PC-3 (cell line): ENCODE measurements around the gene MCAT. TPM values are rescaled to one million over a fixed set of nuclear protein-coding genes. Genes with fewer than 3 reads are reported as not detected.

Experiments
- ATAC-seq: fragments of 200-7000 bp; cut with Tn5 transposase; 2 replicates; pipeline ENCODE4 v1.9.1; 2020; ENCODE audit warnings: mild to moderate bottlenecking, moderate library complexity
- BruUV-seq: library from RNA; stranded (reverse); fragments of 400-500 nt; replicated peaks from 2 replicates; lab custom pipeline; 2021; lab: Mats Ljungman, UMichigan
- CTCF ChIA-PET: fragments of 300-600 bp; sonication (Branson Sonifier 250); formaldehyde crosslinking; loops from one replicate; lab custom pipeline; 2022; ENCODE audit warnings: antibody characterized with exemption; lab: Charles Lee
- POLR2A ChIA-PET: fragments of 300-600 bp; sonication (Branson Sonifier 250); formaldehyde crosslinking; loops from one replicate; lab custom pipeline; 2022; ENCODE audit warnings: antibody characterized with exemption; ENCODE audit not compliant: unreplicated experiment; lab: Charles Lee
- DNase-seq: peaks from one replicate; pipeline ENCODE4 v3.0.0-alpha.2; 2015
- H2AFZ ChIP-seq: fragments of 300-600 bp; sonication (generic); 2 replicates; pipeline ENCODE4 v1.6.0; 2016; ENCODE audit warnings: antibody characterized with exemption, low read length
- H3F3A ChIP-seq: fragments of 300-600 bp; sonication (generic); one replicate; pipeline ENCODE4 v1.6.0; 2017; ENCODE audit warnings: antibody characterized with exemption, low read length, control low read depth, mild to moderate bottlenecking; ENCODE audit not compliant: unreplicated experiment
- H3K27ac ChIP-seq: fragments of 300-600 bp; sonication (generic); 2 replicates; pipeline ENCODE4 v1.5.1; 2016; ENCODE audit warnings: mild to moderate bottlenecking, low read length
- H3K27me3 ChIP-seq: fragments of 300-600 bp; sonication (generic); 2 replicates; pipeline ENCODE4 v1.6.1; 2016; ENCODE audit warnings: low read length, mixed read lengths
- H3K36me3 ChIP-seq: fragments of 300-600 bp; sonication (generic); 2 replicates; pipeline ENCODE4 v1.6.1; 2016; ENCODE audit warnings: low read depth, mixed run types, low read length, mixed read lengths
- H3K4me1 ChIP-seq: fragments of 300-600 bp; sonication (generic); 2 replicates; pipeline ENCODE4 v1.5.1; 2016; ENCODE audit warnings: low read length; ENCODE audit not compliant: insufficient read depth
- H3K4me2 ChIP-seq: fragments of 300-600 bp; sonication (generic); 2 replicates; pipeline ENCODE4 v1.6.0; 2016; ENCODE audit warnings: low read length
- H3K4me3 ChIP-seq: fragments of 300-600 bp; sonication (generic); 2 replicates; pipeline ENCODE4 v1.5.1; 2016; ENCODE audit warnings: mild to moderate bottlenecking, low read length, mixed read lengths
- H3K79me2 ChIP-seq: fragments of 300-600 bp; sonication (generic); 2 replicates; pipeline ENCODE4 v1.6.1; 2017; ENCODE audit warnings: low read length, mixed read lengths
- H3K9ac ChIP-seq: fragments of 300-600 bp; sonication (generic); 2 replicates; pipeline ENCODE4 v1.6.0; 2016; ENCODE audit warnings: mild to moderate bottlenecking, low read length
- H3K9me2 ChIP-seq: fragments of 300-600 bp; sonication (generic); replicated peaks from 2 replicates; pipeline ENCODE4 v1.6.1; 2016; ENCODE audit warnings: mixed run types, low read length, mixed read lengths
- H3K9me3 ChIP-seq: fragments of 300-600 bp; sonication (generic); 2 replicates; pipeline ENCODE4 v1.6.1; 2016; ENCODE audit warnings: low read length, mixed read lengths
- H4K20me1 ChIP-seq: fragments of 300-600 bp; sonication (generic); 2 replicates; pipeline ENCODE4 v1.6.1; 2016; ENCODE audit warnings: low read length, mixed read lengths
- EZH2 ChIP-seq: fragments of 300-600 bp; sonication (generic); IDR thresholded peaks from one replicate; pipeline ENCODE4 v1.6.1; 2017; ENCODE audit warnings: antibody characterized with exemption, mild to moderate bottlenecking, low read length; ENCODE audit not compliant: unreplicated experiment
- EZH2phosphoT487 ChIP-seq: fragments of 300-600 bp; sonication (generic); IDR thresholded peaks from 2 replicates; pipeline ENCODE4 v1.6.1; 2018; ENCODE audit warnings: mild to moderate bottlenecking, antibody characterized with exemption, low read length, borderline replicate concordance
- intact Hi-C: fragments of 100-400 bp; cut with micrococcal nuclease; formaldehyde crosslinking; loops from 2 replicates; pipeline ENCODE4 v1.9.0; 2023
- total RNA-seq: library from RNA; depleted of rRNA; stranded (reverse); fragments of >200 nt; gene quantifications from 2 replicates; pipeline ENCODE4 v1.2.3, GENCODE V29; 2014
- TF ChIP-seq, protein P1 (sequence below): fragments of 300-600 bp; sonication (generic); conservative IDR thresholded peaks from 2 replicates; pipeline ENCODE4 v1.5.1; 2017; ENCODE audit warnings: antibody characterized with exemption, low read depth, mild to moderate bottlenecking, low read length

Gene MCAT
- total RNA-seq, 1 experiment from 2014 or later: 29.2 TPM

- H3K9ac ChIP-seq: no peak overlapping the region
- H3K27ac ChIP-seq: no peak overlapping the region
- H3K4me2 ChIP-seq: no peak overlapping the region
- no peaks in the 10 kb centered on the region for H3K9me3 ChIP-seq
- TF ChIP-seq EZH2phosphoT487 (no peak), EZH2 (no peak)
- TF ChIP-seq, protein P1, sequence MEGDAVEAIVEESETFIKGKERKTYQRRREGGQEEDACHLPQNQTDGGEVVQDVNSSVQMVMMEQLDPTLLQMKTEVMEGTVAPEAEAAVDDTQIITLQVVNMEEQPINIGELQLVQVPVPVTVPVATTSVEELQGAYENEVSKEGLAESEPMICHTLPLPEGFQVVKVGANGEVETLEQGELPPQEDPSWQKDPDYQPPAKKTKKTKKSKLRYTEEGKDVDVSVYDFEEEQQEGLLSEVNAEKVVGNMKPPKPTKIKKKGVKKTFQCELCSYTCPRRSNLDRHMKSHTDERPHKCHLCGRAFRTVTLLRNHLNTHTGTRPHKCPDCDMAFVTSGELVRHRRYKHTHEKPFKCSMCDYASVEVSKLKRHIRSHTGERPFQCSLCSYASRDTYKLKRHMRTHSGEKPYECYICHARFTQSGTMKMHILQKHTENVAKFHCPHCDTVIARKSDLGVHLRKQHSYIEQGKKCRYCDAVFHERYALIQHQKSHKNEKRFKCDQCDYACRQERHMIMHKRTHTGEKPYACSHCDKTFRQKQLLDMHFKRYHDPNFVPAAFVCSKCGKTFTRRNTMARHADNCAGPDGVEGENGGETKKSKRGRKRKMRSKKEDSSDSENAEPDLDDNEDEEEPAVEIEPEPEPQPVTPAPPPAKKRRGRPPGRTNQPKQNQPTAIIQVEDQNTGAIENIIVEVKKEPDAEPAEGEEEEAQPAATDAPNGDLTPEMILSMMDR: no peak
- no peaks in the 10 kb centered on the region for H3K79me2 ChIP-seq
- no peaks in the 10 kb centered on the region for H3K27me3 ChIP-seq
- H3K4me1 ChIP-seq: no peaks in the 10 kb centered on the region
- H3K4me3 ChIP-seq: no peak overlapping the region
- H3K9me2 ChIP-seq: no peaks in the 10 kb centered on the region
- H3K36me3 ChIP-seq: no peaks in the 10 kb centered on the region
- H2AFZ ChIP-seq: no peak overlapping the region
- ChIA-PET POLR2A (no interaction called here), CTCF (interaction anchor here (0.6 kb wide), 1 partner anchor 177 kb away, joined by 4 read pairs; no protein-coding TSS in a partner anchor)
- no peaks in the 10 kb centered on the region for H4K20me1 ChIP-seq
- BruUV-seq: no TSS peak
- intact Hi-C loops: no loop called here
- no peak for DNase-seq
- no peaks in the 10 kb centered on the region for H3F3A ChIP-seq
- ATAC-seq: no peak
Observed at GRCh38 chr22:43170131-43170480, 26.9 kb upstream of the MCAT start.

GRCh38 chr22:43169310-43170130 lies 26.3 kb upstream of the MCAT start:
- no peaks in the 10 kb centered on the region for H3K36me3 ChIP-seq
- no peak for DNase-seq
- ChIA-PET CTCF (interaction anchor here (0.6 kb wide), 1 partner anchor 177 kb away, joined by 4 read pairs; no protein-coding TSS in a partner anchor), POLR2A (no interaction called here)
- no TSS peak for BruUV-seq
- H3K4me2 ChIP-seq: no peak overlapping the region
- no peak overlapping the region for H2AFZ ChIP-seq
- no peaks in the 10 kb centered on the region for H3K9me2 ChIP-seq
- H3K27me3 ChIP-seq: no peaks in the 10 kb centered on the region
- TF ChIP-seq, protein P1: no peak
- no peak for TF ChIP-seq EZH2phosphoT487
- no peak for TF ChIP-seq EZH2
- H3K9me3 ChIP-seq: no peaks in the 10 kb centered on the region
- intact Hi-C loops: no loop called here
- no peaks in the 10 kb centered on the region for H3K4me1 ChIP-seq
- H3K9ac ChIP-seq: no peak overlapping the region
- H3K4me3 ChIP-seq: no peak overlapping the region
- ATAC-seq: no peak
- no peaks in the 10 kb centered on the region for H3K79me2 ChIP-seq
- H3K27ac ChIP-seq: no peak overlapping the region
- H3F3A ChIP-seq: no peaks in the 10 kb centered on the region
- H4K20me1 ChIP-seq: no peaks in the 10 kb centered on the region
